SK-N-SH treated with all-trans-retinoic acid at 6 μM for 48 hours (cell line): ENCODE data around the gene SLC9A2.

Experiments used
- ATAC-seq: fragments of 200-7000 bp; cut with Tn5 transposase; 3 replicates; pipeline ENCODE4 v1.9.1; 2020; ENCODE audit warnings: mild to moderate bottlenecking, moderate library complexity
- ARNTL ChIP-seq: fragments of 450-650 bp; formaldehyde crosslinking; IDR thresholded peaks from 2 replicates; pipeline ENCODE4 v1.5.0; 2020; ENCODE audit warnings: low read depth, mild to moderate bottlenecking, moderate library complexity, borderline replicate concordance
- BACH2 ChIP-seq: fragments of 250-450 bp; sonication (Bioruptor Pico); IDR thresholded peaks from 2 replicates; pipeline ENCODE4 v1.9.0; 2021; ENCODE audit warnings: mild to moderate bottlenecking, borderline replicate concordance
- CREB5 ChIP-seq: fragments of 250-450 bp; sonication (Bioruptor Pico); IDR thresholded peaks from 2 replicates; pipeline ENCODE4 v1.5.1; 2020; ENCODE audit warnings: low read depth, mild to moderate bottlenecking, moderate library complexity
- CSRNP3 ChIP-seq: fragments of 250-450 bp; sonication (Bioruptor Pico); IDR thresholded peaks from 2 replicates; pipeline ENCODE4 v1.5.1; 2021; ENCODE audit warnings: mild to moderate bottlenecking, moderate library complexity
- OSR1 ChIP-seq: fragments of 250-450 bp; sonication (Bioruptor Pico); IDR thresholded peaks from 2 replicates; pipeline ENCODE4 v1.8.0; 2022; ENCODE audit warnings: moderate library complexity, mild to moderate bottlenecking, inconsistent platforms
- POU6F1 ChIP-seq: fragments of 250-450 bp; sonication (Bioruptor Pico); IDR thresholded peaks from 2 replicates; pipeline ENCODE4 v1.8.0; 2021; ENCODE audit warnings: low read depth, mild to moderate bottlenecking, moderate library complexity, borderline replicate concordance
- PPARA ChIP-seq: fragments of 250-450 bp; sonication (Bioruptor Pico); IDR thresholded peaks from 2 replicates; pipeline ENCODE4 v1.5.0; 2020; ENCODE audit warnings: mild to moderate bottlenecking, borderline replicate concordance
- RARB ChIP-seq: fragments of 250-450 bp; sonication (Bioruptor Pico); IDR thresholded peaks from 2 replicates; pipeline ENCODE4 v1.8.0; 2021; ENCODE audit warnings: mild to moderate bottlenecking, moderate library complexity
- TCF4 ChIP-seq: fragments of 250-450 bp; sonication (Bioruptor Pico); IDR thresholded peaks from 2 replicates; pipeline ENCODE4 v1.8.0; 2021; ENCODE audit warnings: mild to moderate bottlenecking, moderate library complexity, borderline replicate concordance
- TOX ChIP-seq: fragments of 250-450 bp; sonication (Bioruptor Pico); IDR thresholded peaks from 2 replicates; pipeline ENCODE4 v1.8.0; 2021; ENCODE audit warnings: mild to moderate bottlenecking, moderate library complexity, borderline replicate concordance
- ZC3H10 ChIP-seq: fragments of 250-450 bp; sonication (Bioruptor Pico); IDR thresholded peaks from 2 replicates; pipeline ENCODE4 v1.5.1; 2021; ENCODE audit warnings: mild to moderate bottlenecking, moderate library complexity
- ZFP30 ChIP-seq: fragments of 450-650 bp; formaldehyde crosslinking; IDR thresholded peaks from 2 replicates; pipeline ENCODE4 v1.5.0; 2022; ENCODE audit warnings: mild to moderate bottlenecking, moderate library complexity
- ZNF565 ChIP-seq: fragments of 450-650 bp; formaldehyde crosslinking; conservative IDR thresholded peaks from 2 replicates; pipeline ENCODE4 v1.5.0; 2020; ENCODE audit warnings: low read depth, mild to moderate bottlenecking, moderate library complexity
- ZNF70 ChIP-seq: fragments of 450-650 bp; formaldehyde crosslinking; IDR thresholded peaks from 2 replicates; pipeline ENCODE4 v1.5.0; 2020; ENCODE audit warnings: mild to moderate bottlenecking, moderate library complexity
- ZNF8 ChIP-seq: fragments of 450-650 bp; formaldehyde crosslinking; IDR thresholded peaks from 2 replicates; pipeline ENCODE4 v1.5.0; 2020; ENCODE audit warnings: mild to moderate bottlenecking, moderate library complexity
- TF ChIP-seq, protein P1 (sequence below): fragments of 250-450 bp; sonication (Bioruptor Pico); IDR thresholded peaks from 2 replicates; pipeline ENCODE4 v1.5.0; 2020; ENCODE audit warnings: mild to moderate bottlenecking, moderate library complexity

The SLC9A2 gene

DNA sequence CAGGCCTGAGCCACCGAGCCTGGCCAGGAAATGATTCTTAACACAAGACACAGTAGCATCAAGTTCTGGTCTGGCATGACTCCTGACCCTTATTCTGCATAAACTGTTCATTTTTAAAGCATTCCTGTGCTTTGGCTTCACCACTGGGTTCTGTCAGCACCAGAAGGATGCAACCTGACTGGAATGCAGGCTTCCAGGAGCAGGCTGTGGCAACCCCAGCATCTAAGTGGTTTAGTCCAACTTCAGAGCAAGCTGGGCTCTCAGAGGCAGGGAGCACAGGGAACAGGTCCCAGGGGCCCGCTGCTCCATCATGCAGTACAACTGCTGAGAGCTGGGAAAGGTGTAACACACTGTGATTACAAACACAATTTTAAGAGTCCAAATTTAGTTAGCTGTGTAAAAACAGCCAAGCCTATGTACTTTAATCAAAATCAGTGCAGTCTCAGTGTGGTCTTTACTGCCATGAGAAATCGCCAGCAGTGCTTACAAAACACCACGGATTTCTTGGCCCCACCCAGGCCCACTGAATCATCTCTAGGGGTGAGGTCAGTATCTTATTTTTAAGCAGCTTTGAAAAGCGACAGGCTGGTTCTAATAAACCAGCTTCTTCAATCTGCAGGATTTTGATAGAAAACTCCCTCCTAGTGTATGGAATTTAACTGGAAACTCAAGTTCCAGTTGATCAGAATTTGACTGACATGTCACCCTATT, 98.1 kb downstream of the SLC9A2 start (continued):
- TF ChIP-seq CSRNP3 (CRISPR knock-in tag), result no peak

DNA sequence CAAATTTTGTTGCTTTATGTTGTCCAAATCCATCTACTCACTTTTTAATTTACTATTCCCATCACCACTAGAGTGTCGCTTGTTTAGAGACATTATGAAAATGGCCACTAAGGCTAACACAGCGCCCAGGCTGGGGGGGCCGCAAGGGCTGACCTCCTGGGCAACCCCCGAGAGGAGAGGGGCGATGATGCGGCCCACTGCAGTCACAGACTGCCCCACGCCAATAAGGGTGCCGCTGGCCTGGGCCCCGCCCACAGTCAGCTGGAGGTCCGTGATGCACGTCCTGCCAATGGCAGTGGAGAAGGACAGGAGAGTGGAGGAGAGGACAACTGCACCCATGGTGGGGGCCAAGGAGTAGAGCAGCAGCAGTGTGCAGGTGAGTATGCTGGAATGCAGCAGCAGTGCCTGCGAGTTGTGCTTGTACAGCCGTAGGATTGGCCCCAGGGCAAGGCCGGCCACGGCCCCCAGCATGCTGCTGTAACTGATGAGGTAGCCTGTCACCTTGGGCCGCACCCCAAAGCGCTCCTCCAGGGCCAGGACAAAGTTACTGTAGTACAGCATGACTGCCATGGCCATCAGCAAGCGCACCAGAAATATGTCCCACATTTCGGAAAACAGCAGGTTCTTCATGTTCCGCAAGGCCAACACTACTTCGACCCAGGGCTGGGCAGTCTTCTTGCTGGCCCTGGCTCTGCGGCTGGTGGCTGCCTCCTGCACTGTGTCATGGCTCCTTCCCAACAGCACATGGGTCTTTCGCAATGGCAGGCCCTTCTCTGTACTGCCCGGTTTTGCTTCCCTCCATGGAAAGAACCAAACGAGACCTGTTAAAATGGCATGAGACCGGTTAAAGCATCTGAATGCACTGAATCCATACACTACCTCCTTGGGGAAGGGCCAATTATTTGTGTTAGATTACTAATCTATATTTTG, 99.3 kb downstream of the SLC9A2 start:
- TF ChIP-seq TCF4 (CRISPR knock-in tag) (no peak), PPARA (CRISPR knock-in tag) (no peak), RARB (CRISPR knock-in tag) (no peak), OSR1 (CRISPR knock-in tag) (no peak), ARNTL (no peak), ZNF70 (CRISPR knock-in tag) (no peak), TOX (CRISPR knock-in tag) (no peak), POU6F1 (CRISPR knock-in tag) (no peak), ZNF8 (no peak), BACH2 (CRISPR knock-in tag) (no peak)
- TF ChIP-seq, protein P1, sequence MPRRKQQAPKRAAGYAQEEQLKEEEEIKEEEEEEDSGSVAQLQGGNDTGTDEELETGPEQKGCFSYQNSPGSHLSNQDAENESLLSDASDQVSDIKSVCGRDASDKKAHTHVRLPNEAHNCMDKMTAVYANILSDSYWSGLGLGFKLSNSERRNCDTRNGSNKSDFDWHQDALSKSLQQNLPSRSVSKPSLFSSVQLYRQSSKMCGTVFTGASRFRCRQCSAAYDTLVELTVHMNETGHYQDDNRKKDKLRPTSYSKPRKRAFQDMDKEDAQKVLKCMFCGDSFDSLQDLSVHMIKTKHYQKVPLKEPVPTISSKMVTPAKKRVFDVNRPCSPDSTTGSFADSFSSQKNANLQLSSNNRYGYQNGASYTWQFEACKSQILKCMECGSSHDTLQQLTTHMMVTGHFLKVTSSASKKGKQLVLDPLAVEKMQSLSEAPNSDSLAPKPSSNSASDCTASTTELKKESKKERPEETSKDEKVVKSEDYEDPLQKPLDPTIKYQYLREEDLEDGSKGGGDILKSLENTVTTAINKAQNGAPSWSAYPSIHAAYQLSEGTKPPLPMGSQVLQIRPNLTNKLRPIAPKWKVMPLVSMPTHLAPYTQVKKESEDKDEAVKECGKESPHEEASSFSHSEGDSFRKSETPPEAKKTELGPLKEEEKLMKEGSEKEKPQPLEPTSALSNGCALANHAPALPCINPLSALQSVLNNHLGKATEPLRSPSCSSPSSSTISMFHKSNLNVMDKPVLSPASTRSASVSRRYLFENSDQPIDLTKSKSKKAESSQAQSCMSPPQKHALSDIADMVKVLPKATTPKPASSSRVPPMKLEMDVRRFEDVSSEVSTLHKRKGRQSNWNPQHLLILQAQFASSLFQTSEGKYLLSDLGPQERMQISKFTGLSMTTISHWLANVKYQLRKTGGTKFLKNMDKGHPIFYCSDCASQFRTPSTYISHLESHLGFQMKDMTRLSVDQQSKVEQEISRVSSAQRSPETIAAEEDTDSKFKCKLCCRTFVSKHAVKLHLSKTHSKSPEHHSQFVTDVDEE (CRISPR knock-in tag), result no peak
- no peak for ATAC-seq

- no peak for TF ChIP-seq PPARA (CRISPR knock-in tag)
- TF ChIP-seq OSR1 (CRISPR knock-in tag), result no peak
- TF ChIP-seq ZC3H10 (CRISPR knock-in tag), result no peak
- TF ChIP-seq, protein P1 (CRISPR knock-in tag), result no peak
- no peak for TF ChIP-seq ZNF565 (CRISPR knock-in tag)
- no peak for TF ChIP-seq TCF4 (CRISPR knock-in tag)
- TF ChIP-seq, all 23 proteins: peak for 0
- ATAC-seq, result no peak
Observed at GRCh38 chr2:102724016-102724490, 104.7 kb downstream of the SLC9A2 start.

DNA sequence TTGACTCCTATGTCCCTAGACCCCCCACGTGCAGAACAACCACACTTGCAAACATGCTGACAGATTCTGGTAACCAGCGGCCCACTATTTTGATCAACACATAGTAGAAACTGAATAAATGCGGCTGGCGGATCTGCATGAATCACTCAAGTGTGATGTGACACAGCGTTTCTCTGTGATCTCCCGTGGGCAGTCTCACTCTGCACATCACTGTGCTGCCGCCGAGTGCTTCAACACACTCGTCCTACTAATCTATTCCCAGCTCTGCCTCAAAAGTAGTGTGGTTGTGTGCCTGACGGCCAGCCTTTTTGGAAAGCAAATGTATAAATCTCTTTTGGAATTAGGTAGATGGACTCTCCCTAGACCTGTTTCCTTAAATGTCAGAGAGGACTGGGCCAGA, 105.2 kb downstream of the SLC9A2 start:
- no peak for ATAC-seq

More for the DNA sequence above, 105.2 kb downstream of the SLC9A2 start:
- no peak for TF ChIP-seq ZFP30 (CRISPR knock-in tag)
- TF ChIP-seq CREB5 (CRISPR knock-in tag), result no peak
- TF ChIP-seq ZNF70 (CRISPR knock-in tag), result no peak
- TF ChIP-seq ZC3H10 (CRISPR knock-in tag), result no peak
- no peak for TF ChIP-seq ARNTL
- TF ChIP-seq CSRNP3 (CRISPR knock-in tag), result no peak
